GM12878 (cell line): ENCODE results near the gene TOB1. TPM values are rescaled to one million over a fixed set of nuclear protein-coding genes. Genes with fewer than 3 reads are reported as not detected.

Source experiments
- ATAC-seq: fragments of 200-7000 bp; cut with Tn5 transposase; 3 replicates; pipeline ENCODE4 v1.9.1; 2020; ENCODE audit warnings: mild to moderate bottlenecking, moderate library complexity
- BruUV-seq: library from RNA; stranded (reverse); fragments of 400-500 nt; replicated peaks from 2 replicates; lab custom pipeline; 2021; lab: Mats Ljungman, UMichigan
- CTCF ChIA-PET: fragments of 300-600 bp; sonication (Branson Sonifier 250); formaldehyde crosslinking; extraction: SDS; loops from one replicate; lab custom pipeline; 2021; ENCODE audit warnings: inconsistent platforms; lab: Yijun Ruan, JAX
- POLR2A ChIA-PET: fragments of 350-600 bp; formaldehyde crosslinking; extraction: SDS; loops from one replicate; lab custom pipeline; 2021; ENCODE audit warnings: inconsistent platforms; lab: Charles Lee
- RAD21 ChIA-PET: fragments of 300-600 bp; sonication (Branson Sonifier 250); formaldehyde crosslinking; loops from one replicate; lab custom pipeline; 2023; ENCODE audit warnings: antibody characterized with exemption; ENCODE audit not compliant: unreplicated experiment; lab: Charles Lee
- SMC1A ChIA-PET: fragments of 300-600 bp; sonication (Branson Sonifier 250); formaldehyde crosslinking; loops from one replicate; lab custom pipeline; 2023; ENCODE audit not compliant: unreplicated experiment, uncharacterized antibody; lab: Charles Lee
- DNase-seq: peaks from one replicate; pipeline ENCODE4 v3.0.0-alpha.2; 2011; ENCODE audit warnings: low read depth, low spot score
- FAIRE-seq: peaks from 3 replicates; lab custom pipeline; 2011; peaks lifted over from hg19 to GRCh38; lab: Jason Lieb, UNC
- H2AFZ ChIP-seq: 2 replicates; pipeline ENCODE4 v1.6.0; 2011; ENCODE audit warnings: low read depth, low read length, control low read depth; ENCODE audit not compliant: control insufficient read depth
- H3K27ac ChIP-seq: 2 replicates; pipeline ENCODE4 v1.5.1; 2011; ENCODE audit warnings: control low read depth; ENCODE audit not compliant: control insufficient read depth, insufficient read depth
- H3K27me3 ChIP-seq, 2 experiments: replicated peaks in 1 of 2; 2 replicates each; pipeline versions ENCODE4 v1.6.0 to v1.6.1; 2011; ENCODE audit warnings: low read length in 1 of 2; ENCODE audit not compliant: control insufficient read depth in 2 of 2, insufficient read depth in 2 of 2
- H3K36me3 ChIP-seq, 2 experiments: 2 replicates each; pipeline ENCODE4 v1.5.1; 2011; ENCODE audit warnings: low read length in 1 of 2; ENCODE audit not compliant: control insufficient read depth in 2 of 2, insufficient read depth in 2 of 2
- H3K4me1 ChIP-seq: 2 replicates; pipeline ENCODE4 v1.6.1; 2011; ENCODE audit warnings: mild to moderate bottlenecking, low read length, moderate library complexity, mixed read lengths; ENCODE audit not compliant: control insufficient read depth, insufficient read depth
- H3K4me2 ChIP-seq: 2 replicates; pipeline ENCODE4 v1.6.0; 2011; ENCODE audit warnings: control low read depth; ENCODE audit not compliant: control insufficient read depth, insufficient read depth
- H3K4me3 ChIP-seq: fragments of 200-600 bp; sonication (generic); 2 replicates; pipeline ENCODE4 v1.5.1; 2016
- H3K79me2 ChIP-seq: 2 replicates; pipeline ENCODE4 v1.6.0; 2011; ENCODE audit warnings: low read length; ENCODE audit not compliant: control insufficient read depth, insufficient read depth
- H3K9ac ChIP-seq: 2 replicates; pipeline ENCODE4 v1.8.0; 2011; ENCODE audit warnings: low read length, control low read depth, mixed read lengths; ENCODE audit not compliant: control insufficient read depth, insufficient read depth
- H3K9me3 ChIP-seq: replicated peaks from 3 replicates; pipeline ENCODE4 v1.5.1; 2011; ENCODE audit warnings: mild to moderate bottlenecking, low read length; ENCODE audit not compliant: control insufficient read depth, insufficient read depth
- H4K20me1 ChIP-seq: 2 replicates; pipeline ENCODE4 v1.6.0; 2011; ENCODE audit not compliant: control insufficient read depth, insufficient read depth
- ASH2L ChIP-seq: fragments of 300-600, 200-600 bp; sonication (generic); IDR thresholded peaks from 2 replicates; pipeline ENCODE4 v1.6.1; 2017; ENCODE audit warnings: low read depth, mild to moderate bottlenecking, borderline replicate concordance
- CHD2 ChIP-seq: IDR thresholded peaks from 2 replicates; pipeline ENCODE4 v1.6.1; 2011; ENCODE audit warnings: low read depth, low read length, improper control_type of control experiment, borderline replicate concordance
- EED ChIP-seq: sonication (generic); IDR thresholded peaks from 2 replicates; pipeline ENCODE4 v1.6.1; 2016; ENCODE audit warnings: antibody characterized with exemption, low read depth
- HDGF ChIP-seq: fragments of 450-650 bp; IDR thresholded peaks from 2 replicates; pipeline ENCODE4 v1.6.1; 2016; ENCODE audit warnings: antibody characterized with exemption
- MEF2A ChIP-seq: IDR thresholded peaks from 2 replicates; pipeline ENCODE4 v1.6.1; 2011; ENCODE audit warnings: low read depth, mild to moderate bottlenecking, low read length, moderate library complexity; ENCODE audit not compliant: insufficient read depth
- MTA2 ChIP-seq: fragments of 450-650 bp; IDR thresholded peaks from 2 replicates; pipeline ENCODE4 v1.6.1; 2016; ENCODE audit warnings: low read depth, mild to moderate bottlenecking, moderate library complexity
- NR2F1 ChIP-seq: fragments of 450-650 bp; conservative IDR thresholded peaks from 2 replicates; pipeline ENCODE4 v1.6.1; 2017; ENCODE audit warnings: mild to moderate bottlenecking
- RB1 ChIP-seq: fragments of 450-650 bp; formaldehyde crosslinking; IDR thresholded peaks from 2 replicates; pipeline ENCODE4 v1.6.1; 2017; ENCODE audit warnings: mild to moderate bottlenecking, borderline replicate concordance
- RFX5 ChIP-seq: IDR thresholded peaks from 2 replicates; pipeline ENCODE4 v1.6.1; 2011; ENCODE audit warnings: low read depth, low read length, improper control_type of control experiment
- SMARCA5 ChIP-seq: fragments of 450-650 bp; IDR thresholded peaks from 2 replicates; pipeline ENCODE4 v1.6.1; 2017; ENCODE audit warnings: mild to moderate bottlenecking
- ZBED1 ChIP-seq: IDR thresholded peaks from 2 replicates; pipeline ENCODE4 v1.6.1; 2016; ENCODE audit warnings: borderline replicate concordance
- WGBS: methylation state at CpG from one replicate; pipeline ENCODE4 v1.1.6; 2016; ENCODE audit warnings: low lambda C conversion rate; ENCODE audit not compliant: insufficient replicate concordance, insufficient coverage; ENCODE audit errors: missing lambda C conversion rate; 5-methylcytosine and 5-hydroxymethylcytosine counted together
- in situ Hi-C: fragments of 300-500 bp; cut with MboI; formaldehyde crosslinking; loops from 9 replicates; pipeline ENCODE4 v1.14.3; 2018; ENCODE audit warnings: mixed read lengths
- intact Hi-C: fragments of 100-400 bp; cut with micrococcal nuclease; formaldehyde crosslinking; loops from one replicate; pipeline ENCODE4 v1.14.2; 2022; ENCODE audit not compliant: unreplicated experiment
- polyA plus RNA-seq, 11 experiments: library from polyadenylated mRNA; depleted of rRNA in 4 of 11; unstranded in 6 of 11; stranded (reverse) in 5 of 11; fragments of >200 nt; fragmentation: Nextera tagmentation in 4 of 11; fragmentation: Illumina TruSeq in 1 of 11; extraction: Ambion mirVana in 4 of 11; extraction: Trizol in 1 of 11; gene quantifications; 1 replicate in 1 of 11; 2 replicates in 10 of 11; pipeline versions ENCODE4 v1.2.1 to v1.2.3, GENCODE V29; 2011 to 2016; ENCODE audit warnings: inconsistent platforms in 2 of 11, missing spikeins in 2 of 11, low read depth in 1 of 11
- total RNA-seq, 4 experiments: library from RNA; depleted of rRNA in 3 of 4; stranded (reverse); fragments of >200 nt in 3 of 4; fragmentation: Illumina TruSeq in 1 of 4; extraction: Trizol in 1 of 4; gene quantifications; 2 replicates each; pipeline versions ENCODE4 v1.2.1 to v1.2.3, GENCODE V29; 2013 to 2021

TOB1 gene
- total and polyA plus RNA-seq, 10 of the 15 experiments (the other 5 are each of a cell fraction or from before 2014, with no cell fraction given): 5.0 to 32.4 (median 13.7) TPM

DNA sequence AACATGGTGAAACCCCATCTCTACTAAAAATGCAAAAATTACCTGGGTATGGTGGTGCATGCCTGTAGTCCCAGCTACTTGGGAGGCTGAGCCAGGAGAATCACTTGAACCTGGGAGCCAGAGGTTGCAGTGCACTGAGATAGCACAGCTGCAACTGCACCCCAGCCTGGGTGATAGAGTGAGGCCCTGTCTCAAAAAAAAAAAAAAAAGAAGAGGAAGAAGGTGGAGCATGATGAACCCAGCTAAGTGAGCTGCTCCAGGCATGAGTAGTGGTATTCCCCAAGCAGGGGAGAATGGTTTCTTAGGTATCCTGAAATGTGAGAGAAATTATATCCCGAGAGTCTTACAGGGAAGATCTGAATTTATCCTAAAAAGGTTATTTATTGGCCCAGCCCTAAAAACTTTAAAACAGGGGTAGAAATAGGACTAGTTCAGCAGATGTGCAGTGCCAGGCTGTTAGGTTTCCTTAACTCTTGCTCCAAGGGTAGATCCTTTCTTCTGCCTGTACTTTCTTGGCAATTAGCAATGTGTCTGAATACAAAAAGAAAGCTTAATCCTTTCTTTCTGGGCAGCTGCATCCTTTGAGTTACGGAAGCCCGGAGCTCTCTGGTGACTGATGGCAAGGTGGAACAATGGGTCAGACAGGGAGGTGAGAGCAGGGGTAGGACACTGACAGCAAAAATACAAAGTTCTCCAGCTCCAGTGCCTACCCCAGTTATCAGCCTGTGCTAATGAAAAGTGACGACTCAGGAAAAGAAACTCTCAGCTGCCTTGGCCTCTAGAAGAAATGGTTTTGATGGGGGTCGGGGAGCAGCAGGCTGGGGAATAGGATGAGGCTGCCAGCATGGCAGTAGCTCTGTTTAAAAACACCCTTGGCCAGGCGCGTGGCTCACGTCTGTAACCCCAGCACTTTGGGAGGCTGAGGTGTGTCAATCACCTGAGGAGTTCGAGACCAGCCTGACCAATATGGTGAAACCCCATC is 36.5 kb upstream of the TOB1 start:
- BruUV-seq: no TSS peak
- TF ChIP-seq HDGF (no peak), MEF2A (no peak), EED (no peak), ZBED1 (no peak), RB1 (no peak), NR2F1 (no peak), SMARCA5 (no peak), ASH2L (no peak), CHD2 (no peak), MTA2 (no peak), RFX5 (no peak)
- H3K27ac ChIP-seq: no peak overlapping the region
- no peaks in the 10 kb centered on the region for H3K9me3 ChIP-seq
- peaks cover 13% of the 10 kb centered on the region for H3K4me1 ChIP-seq
- WGBS: 55% methylated on average over 9 of the region's 9 CpGs
- ChIA-PET CTCF (interaction anchor here (2.1 kb wide), 1 partner anchor 50 kb away, joined by 6 read pairs; no protein-coding TSS in a partner anchor), POLR2A (interaction anchor here (1.0 kb wide), 1 partner anchor 37 kb away, joined by 3 read pairs; no protein-coding TSS in a partner anchor), SMC1A (interaction anchor here (1.0 to 1.4 kb wide), 3 partner anchors 15 to 42 kb away, joined by 3 to 4 read pairs (median 3); no protein-coding TSS in a partner anchor), RAD21 (no interaction called here)
- no peak overlapping the region for H3K4me3 ChIP-seq
- peaks cover 0 to 1% of the 10 kb centered on the region in 2 experiments; a peak in 1 of 4 replicates for H3K27me3 ChIP-seq
- no peak for DNase-seq
- in situ Hi-C loops: no loop called here
- H2AFZ ChIP-seq: no peak overlapping the region
- no peak for FAIRE-seq
- no peaks in the 10 kb centered on the region for H4K20me1 ChIP-seq
- H3K36me3 ChIP-seq: no peaks in the 10 kb centered on the region
- intact Hi-C loops: no loop called here
- no peak overlapping the region for H3K9ac ChIP-seq
- H3K4me2 ChIP-seq: no peak overlapping the region
- H3K79me2 ChIP-seq: no peaks in the 10 kb centered on the region
- ATAC-seq: no peak
